ENCODE measurements around the gene NYNRIN. TPM values are rescaled to one million over a fixed set of nuclear protein-coding genes. Genes with fewer than 3 reads are reported as not detected.

The NYNRIN gene
- total RNA-seq, 1 donor from 2014 or later = 15.5 TPM

DNA sequence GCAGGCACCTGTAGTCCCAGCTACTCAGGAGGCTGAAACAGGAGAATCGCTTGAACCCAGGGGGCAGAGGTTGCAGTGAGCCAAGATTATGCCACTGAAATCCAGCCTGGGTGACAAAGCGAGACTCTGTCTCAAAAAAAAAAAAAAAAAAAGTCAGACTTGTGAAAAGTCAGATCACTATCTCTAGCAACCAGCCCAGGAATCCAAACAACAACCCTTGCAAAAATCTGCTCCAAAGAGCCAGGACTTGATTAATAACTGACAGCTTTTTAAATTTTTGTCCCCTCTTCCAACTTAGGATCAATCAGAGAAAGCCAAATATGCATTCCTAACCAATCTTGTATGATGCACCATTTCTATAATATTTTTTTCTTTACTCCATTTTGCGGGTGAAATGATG, 38.5 kb upstream of the NYNRIN start:
- Mint-ChIP-seq H3K4me1 (peaks cover 2% of the 10 kb centered on the region), H3K27ac (no peak overlapping the region), H3K27me3 (ENCODE audit: insufficient read depth, low read depth) (peaks cover 4% of the 10 kb centered on the region), H3K36me3 (no peaks in the 10 kb centered on the region), H3K9me3 (no peaks in the 10 kb centered on the region), H3K4me3 (no peak overlapping the region)
- no peaks in the 10 kb centered on the region for H4K20me1 ChIP-seq (ENCODE audit: low read depth)
- H3K79me2 ChIP-seq (ENCODE audit: low read depth) = no peaks in the 10 kb centered on the region
- H2AFZ ChIP-seq (replicated peaks) = no peak overlapping the region
- no peaks in the 10 kb centered on the region for H3K4me1 ChIP-seq
- H3F3A ChIP-seq (ENCODE audit: low read depth) = peaks cover 5% of the 10 kb centered on the region
- H3K36me3 ChIP-seq = no peaks in the 10 kb centered on the region
- H3K4me2 ChIP-seq = no peak overlapping the region
- no peak overlapping the region for H3K27ac ChIP-seq
- no peak for DNase-seq (ENCODE audit: low spot score)
- H3K9ac ChIP-seq = no peak overlapping the region
- no peak for TF ChIP-seq EZH2phosphoT487 (IDR thresholded peaks at IDR 0.05)
- TF ChIP-seq, protein P1, sequence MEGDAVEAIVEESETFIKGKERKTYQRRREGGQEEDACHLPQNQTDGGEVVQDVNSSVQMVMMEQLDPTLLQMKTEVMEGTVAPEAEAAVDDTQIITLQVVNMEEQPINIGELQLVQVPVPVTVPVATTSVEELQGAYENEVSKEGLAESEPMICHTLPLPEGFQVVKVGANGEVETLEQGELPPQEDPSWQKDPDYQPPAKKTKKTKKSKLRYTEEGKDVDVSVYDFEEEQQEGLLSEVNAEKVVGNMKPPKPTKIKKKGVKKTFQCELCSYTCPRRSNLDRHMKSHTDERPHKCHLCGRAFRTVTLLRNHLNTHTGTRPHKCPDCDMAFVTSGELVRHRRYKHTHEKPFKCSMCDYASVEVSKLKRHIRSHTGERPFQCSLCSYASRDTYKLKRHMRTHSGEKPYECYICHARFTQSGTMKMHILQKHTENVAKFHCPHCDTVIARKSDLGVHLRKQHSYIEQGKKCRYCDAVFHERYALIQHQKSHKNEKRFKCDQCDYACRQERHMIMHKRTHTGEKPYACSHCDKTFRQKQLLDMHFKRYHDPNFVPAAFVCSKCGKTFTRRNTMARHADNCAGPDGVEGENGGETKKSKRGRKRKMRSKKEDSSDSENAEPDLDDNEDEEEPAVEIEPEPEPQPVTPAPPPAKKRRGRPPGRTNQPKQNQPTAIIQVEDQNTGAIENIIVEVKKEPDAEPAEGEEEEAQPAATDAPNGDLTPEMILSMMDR (IDR thresholded peaks at IDR 0.05) = no peak
- no peak for TF ChIP-seq EZH2 (IDR thresholded peaks at IDR 0.05)
- no peaks in the 10 kb centered on the region for H3K9me3 ChIP-seq (ENCODE audit: low read depth)
- no peak overlapping the region for H3K4me3 ChIP-seq
- H3K27me3 ChIP-seq = peaks cover 83% of the 10 kb centered on the region

DNA sequence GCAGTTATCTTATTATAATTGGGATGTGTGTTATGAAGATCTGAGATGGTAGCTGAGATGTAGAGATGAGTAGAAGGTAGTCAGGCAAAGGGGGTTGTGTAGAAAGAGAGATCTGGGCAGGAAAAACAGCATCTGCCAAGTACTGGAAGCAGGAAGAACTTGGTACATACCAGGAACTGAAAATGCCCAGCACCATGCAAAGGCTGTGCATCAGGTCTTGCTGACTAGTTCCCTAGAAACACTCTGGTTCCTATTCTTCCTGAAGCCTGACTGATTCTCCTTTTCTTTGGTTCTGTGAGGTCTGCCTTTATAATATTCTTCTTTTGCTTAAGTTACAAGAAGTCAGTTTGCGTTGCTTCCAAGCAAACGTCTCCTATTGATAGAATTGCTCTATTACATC, 37.5 kb upstream of the NYNRIN start:
- H3K9me3 Mint-ChIP-seq = no peaks in the 10 kb centered on the region
- H3K27me3 Mint-ChIP-seq (ENCODE audit: insufficient read depth, low read depth) = peaks cover 5% of the 10 kb centered on the region
- Histone ChIP-seq H3K9me3 (ENCODE audit: low read depth) (no peaks in the 10 kb centered on the region), H3F3A (ENCODE audit: low read depth) (peaks cover 14% of the 10 kb centered on the region), H3K9ac (no peak overlapping the region), H3K4me3 (no peak overlapping the region), H3K27me3 (peaks cover 72% of the 10 kb centered on the region), H3K27ac (no peak overlapping the region), H3K36me3 (no peaks in the 10 kb centered on the region), H2AFZ (replicated peaks) (no peak overlapping the region), H3K79me2 (ENCODE audit: low read depth) (no peaks in the 10 kb centered on the region), H3K4me1 (peaks cover 5% of the 10 kb centered on the region), H3K4me2 (no peak overlapping the region), H4K20me1 (ENCODE audit: low read depth) (no peaks in the 10 kb centered on the region)
- DNase-seq (ENCODE audit: low spot score) = no peak
- TF ChIP-seq EZH2phosphoT487 (IDR thresholded peaks at IDR 0.05) (no peak), EZH2 (IDR thresholded peaks at IDR 0.05) (no peak)
- TF ChIP-seq, protein P1 (IDR thresholded peaks at IDR 0.05) = no peak
- no peak overlapping the region for H3K27ac Mint-ChIP-seq
- H3K36me3 Mint-ChIP-seq = no peaks in the 10 kb centered on the region
- no peak overlapping the region for H3K4me3 Mint-ChIP-seq
- H3K4me1 Mint-ChIP-seq = peaks cover 10% of the 10 kb centered on the region

DNA sequence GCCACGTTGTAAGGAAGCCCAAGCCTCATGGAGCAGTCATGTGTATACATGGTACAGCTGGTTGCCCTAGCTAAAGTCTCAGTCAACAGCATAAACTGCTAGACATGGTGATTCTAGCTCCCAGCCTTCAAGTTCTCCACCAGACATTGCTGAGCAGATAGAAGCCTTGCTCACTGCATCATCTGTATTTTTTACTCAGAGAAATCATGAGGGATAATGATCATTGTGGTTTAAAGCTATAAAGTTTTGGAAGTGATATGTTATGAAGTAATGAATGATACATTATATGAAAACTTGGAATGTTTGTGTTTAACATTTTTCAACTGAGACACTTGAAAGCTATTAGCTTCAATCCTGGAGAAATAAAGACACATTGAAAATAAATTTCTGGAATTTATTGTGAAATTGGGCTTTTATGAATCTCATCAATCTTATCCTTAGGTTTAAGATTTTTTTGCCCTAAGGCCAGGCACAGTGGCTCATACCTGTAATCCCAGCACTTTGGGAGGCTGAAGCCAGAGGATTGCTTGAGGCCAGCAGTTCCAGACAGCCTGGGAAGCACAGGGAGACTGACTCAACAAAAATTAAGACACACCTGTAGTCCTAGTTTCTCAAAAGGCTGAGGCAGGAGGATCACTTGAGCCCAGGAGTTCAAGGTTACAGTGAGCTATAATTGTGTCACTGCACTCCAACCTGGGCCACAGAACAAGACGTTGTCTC, 36.4 kb upstream of the NYNRIN start:
- no peaks in the 10 kb centered on the region for H3K79me2 ChIP-seq (ENCODE audit: low read depth)
- no peaks in the 10 kb centered on the region for H3K9me3 ChIP-seq (ENCODE audit: low read depth)
- H3K36me3 ChIP-seq = no peaks in the 10 kb centered on the region
- H3K36me3 Mint-ChIP-seq = no peaks in the 10 kb centered on the region
- no peak overlapping the region for H3K9ac ChIP-seq
- H3K27ac ChIP-seq = no peak overlapping the region
- H3K4me3 ChIP-seq = no peak overlapping the region
- no peak overlapping the region for H3K4me2 ChIP-seq
- H2AFZ ChIP-seq (replicated peaks) = no peak overlapping the region
- peaks cover 5% of the 10 kb centered on the region for H3K4me1 ChIP-seq
- TF ChIP-seq EZH2phosphoT487 (IDR thresholded peaks at IDR 0.05) (no peak), EZH2 (IDR thresholded peaks at IDR 0.05) (no peak)
- TF ChIP-seq, protein P1 (IDR thresholded peaks at IDR 0.05) = no peak
- peaks cover 25% of the 10 kb centered on the region for H3F3A ChIP-seq (ENCODE audit: low read depth)
- no peak overlapping the region for H3K4me3 Mint-ChIP-seq
- no peaks in the 10 kb centered on the region for H3K9me3 Mint-ChIP-seq
- H4K20me1 ChIP-seq (ENCODE audit: low read depth) = no peaks in the 10 kb centered on the region
- no peak overlapping the region for H3K27ac Mint-ChIP-seq
- peaks cover 4% of the 10 kb centered on the region for H3K27me3 Mint-ChIP-seq (ENCODE audit: insufficient read depth, low read depth)
- DNase-seq (ENCODE audit: low spot score) = no peak
- peaks cover 10% of the 10 kb centered on the region for H3K4me1 Mint-ChIP-seq
- peaks cover 65% of the 10 kb centered on the region for H3K27me3 ChIP-seq
